Vagina (tissue), 2 donors: ENCODE results near the gene S100A12. TPM values are rescaled to one million over a fixed set of nuclear protein-coding genes. Genes with fewer than 3 reads are reported as not detected.

Experiments
- DNase-seq, 2 donors: peaks; one replicate each; pipeline ENCODE4 v3.0.0-alpha.2; 2017; ENCODE audit errors: extremely low spot score in 2 of 2
- H3K27ac ChIP-seq: fragments of 200-600 bp; sonication (generic); one replicate; pipeline ENCODE4 v1.5.1; 2019
- H3K27me3 ChIP-seq: fragments of 200-600 bp; sonication (generic); one replicate; pipeline ENCODE4 v1.5.1; 2019
- H3K36me3 ChIP-seq, 2 donors: fragments of 200-600 bp; sonication (generic); one replicate each; pipeline ENCODE4 v1.5.1; 2017 to 2019
- H3K4me1 ChIP-seq: fragments of 200-600 bp; sonication (generic); one replicate; pipeline ENCODE4 v1.5.1; 2019
- H3K4me3 ChIP-seq, 2 donors: fragments of 200-600 bp; sonication (generic); 1 replicate in 1 of 2; 2 replicates in 1 of 2; pipeline ENCODE4 v1.5.1; 2016 to 2019
- H3K9me3 ChIP-seq: fragments of 200-600 bp; sonication (generic); one replicate; pipeline ENCODE4 v1.5.1; 2019
- CTCF ChIP-seq, 3 experiments: fragments of 450-650 bp in 2 of 3; fragments of 200-600 bp in 1 of 3; sonication (generic) in 1 of 3; IDR thresholded peaks; one replicate each; pipeline ENCODE4 v1.5.1; 2017 to 2019; ENCODE audit warnings: antibody characterized with exemption in 3 of 3, mild to moderate bottlenecking in 2 of 3, moderate library complexity in 2 of 3
- POLR2A ChIP-seq, 2 donors: fragments of 450-650 bp; IDR thresholded peaks; one replicate each; pipeline ENCODE4 v1.6.1; 2017; ENCODE audit warnings: antibody characterized with exemption in 2 of 2, mild to moderate bottlenecking in 2 of 2, moderate library complexity in 2 of 2
- POLR2AphosphoS5 ChIP-seq, 2 donors: sonication (generic); formaldehyde crosslinking; IDR thresholded peaks; one replicate each; pipeline ENCODE4 v1.9.0; 2017; ENCODE audit warnings: antibody characterized with exemption in 2 of 2, mild to moderate bottlenecking in 2 of 2, low read depth in 1 of 2; ENCODE audit not compliant: insufficient read depth in 1 of 2
- intact Hi-C: fragments of 100-400 bp; cut with DNase I; formaldehyde crosslinking; loops from one replicate; pipeline ENCODE4 v1.15.1; 2023
- total RNA-seq: library from RNA; depleted of rRNA; stranded (reverse); fragments of >200 nt; gene quantifications from one replicate; pipeline ENCODE4 v1.2.3, GENCODE V29; 2016

Gene S100A12
- total RNA-seq, 1 donor from 2014 or later = 4.2 TPM

GRCh38 chr1:153386500-153386901 lies 11.1 kb upstream of the S100A12 start:
- DNase-seq = peak; percentile 83 to 88
- Histone ChIP-seq H3K36me3 (no peaks in the 10 kb centered on the region), H3K4me3 (no peak overlapping the region), H3K4me1 (no peaks in the 10 kb centered on the region), H3K9me3 (no peaks in the 10 kb centered on the region), H3K27ac (no peak overlapping the region), H3K27me3 (no peaks in the 10 kb centered on the region)
- TF ChIP-seq POLR2AphosphoS5 (IDR thresholded peaks at IDR 0.05; ENCODE audit: insufficient read depth in 1 of 2, low read depth in 1 of 2) = no peak
- no peak for TF ChIP-seq POLR2A (IDR thresholded peaks at IDR 0.05)
- intact Hi-C loops = no loop called here

- Histone ChIP-seq H3K36me3 (no peaks in the 10 kb centered on the region), H3K4me1 (no peaks in the 10 kb centered on the region), H3K9me3 (no peaks in the 10 kb centered on the region), H3K27me3 (no peaks in the 10 kb centered on the region), H3K4me3 (no peak overlapping the region), H3K27ac (no peak overlapping the region)
- TF ChIP-seq CTCF (IDR thresholded peaks at IDR 0.05) (no peak), POLR2AphosphoS5 (IDR thresholded peaks at IDR 0.05; ENCODE audit: insufficient read depth in 1 of 2, low read depth in 1 of 2) (no peak), POLR2A (IDR thresholded peaks at IDR 0.05) (no peak)
- intact Hi-C loops = no loop called here
- peak in 1 of 2 donors; percentile 58 for DNase-seq
Observed at GRCh38 chr1:153384958-153385580, 9.6 kb upstream of the S100A12 start.

GRCh38 chr1:153380711-153381110 lies 5.3 kb upstream of the S100A12 start:
- Histone ChIP-seq H3K4me1 (no peaks in the 10 kb centered on the region), H3K36me3 (no peaks in the 10 kb centered on the region), H3K27ac (no peak overlapping the region), H3K4me3 (no peak overlapping the region), H3K9me3 (no peaks in the 10 kb centered on the region), H3K27me3 (no peaks in the 10 kb centered on the region)
- peak in 1 of 2 donors; percentile 25 for DNase-seq
- no peak for TF ChIP-seq POLR2A (IDR thresholded peaks at IDR 0.05)
- no peak for TF ChIP-seq POLR2AphosphoS5 (IDR thresholded peaks at IDR 0.05; ENCODE audit: insufficient read depth in 1 of 2, low read depth in 1 of 2)
- TF ChIP-seq CTCF (IDR thresholded peaks at IDR 0.05) = no peak
- intact Hi-C loops = no loop called here

GRCh38 chr1:153379591-153379990 lies 4.2 kb upstream of the S100A12 start:
- Histone ChIP-seq H3K27ac (no peak overlapping the region), H3K9me3 (no peaks in the 10 kb centered on the region), H3K4me3 (no peak overlapping the region), H3K36me3 (no peaks in the 10 kb centered on the region), H3K27me3 (no peaks in the 10 kb centered on the region), H3K4me1 (no peaks in the 10 kb centered on the region)
- no peak for TF ChIP-seq CTCF (IDR thresholded peaks at IDR 0.05)
- no peak for TF ChIP-seq POLR2AphosphoS5 (IDR thresholded peaks at IDR 0.05; ENCODE audit: insufficient read depth in 1 of 2, low read depth in 1 of 2)
- TF ChIP-seq POLR2A (IDR thresholded peaks at IDR 0.05) = no peak
- no peak for DNase-seq
- intact Hi-C loops = no loop called here

- DNase-seq = peak in 1 of 2 donors; percentile 61
- Histone ChIP-seq H3K36me3 (no peaks in the 10 kb centered on the region), H3K4me3 (no peak overlapping the region), H3K27me3 (no peaks in the 10 kb centered on the region), H3K27ac (no peak overlapping the region), H3K9me3 (no peaks in the 10 kb centered on the region), H3K4me1 (no peaks in the 10 kb centered on the region)
- intact Hi-C loops = no loop called here
- TF ChIP-seq CTCF (IDR thresholded peaks at IDR 0.05) (no peak), POLR2AphosphoS5 (IDR thresholded peaks at IDR 0.05; ENCODE audit: insufficient read depth in 1 of 2, low read depth in 1 of 2) (no peak), POLR2A (IDR thresholded peaks at IDR 0.05) (no peak)
Observed at GRCh38 chr1:153374071-153374470, 1.4 kb downstream of the S100A12 start.
